GM23248 (cell line): ENCODE data around the gene SP110.

Experiments
- EZH2 ChIP-seq: fragments of 200-600 bp; sonication (generic); IDR thresholded peaks from 2 replicates; pipeline ENCODE4 v1.6.1; 2018; ENCODE audit warnings: antibody characterized with exemption, mild to moderate bottlenecking; ENCODE audit not compliant: insufficient read depth, poor library complexity, severe bottlenecking
- EZH2phosphoT487 ChIP-seq: fragments of 200-600 bp; sonication (generic); IDR thresholded peaks from 2 replicates; pipeline ENCODE4 v1.6.1; 2018; ENCODE audit warnings: antibody characterized with exemption, moderate library complexity, mild to moderate bottlenecking, low read depth; ENCODE audit not compliant: insufficient read depth

GRCh38 chr2:230124757-230125431 is 94.9 kb downstream of the SP110 start:
- TF ChIP-seq EZH2 (no peak), EZH2phosphoT487 (no peak)
